OCI-LY7 (cell line): ENCODE results near the gene NAT9. TPM values are rescaled to one million over a fixed set of nuclear protein-coding genes. Genes with fewer than 3 reads are reported as not detected.

Experiments
- BruUV-seq: library from RNA; stranded (reverse); fragments of 400-500 nt; replicated peaks from 2 replicates; lab custom pipeline; 2021; lab: Mats Ljungman, UMichigan
- CTCF ChIA-PET: fragments of 300-600 bp; sonication (Branson Sonifier 250); formaldehyde crosslinking; loops from one replicate; lab custom pipeline; 2022; ENCODE audit warnings: antibody characterized with exemption; ENCODE audit not compliant: unreplicated experiment; lab: Charles Lee
- POLR2A ChIA-PET: fragments of 300-600 bp; sonication (Branson Sonifier 250); formaldehyde crosslinking; loops from one replicate; lab custom pipeline; 2022; ENCODE audit warnings: antibody characterized with exemption; lab: Charles Lee
- DNase-seq: peaks from one replicate; pipeline ENCODE4 v3.0.0-alpha.2; 2015; ENCODE audit warnings: low spot score
- H2AFZ ChIP-seq: fragments of 200-600 bp; sonication (generic), shearing (Covaris generic); 2 replicates; pipeline ENCODE4 v1.6.1; 2014; ENCODE audit warnings: mild to moderate bottlenecking, antibody characterized with exemption, low read length, moderate library complexity
- H3K27ac ChIP-seq: fragments of 200-600 bp; sonication (generic); 2 replicates; pipeline ENCODE4 v1.5.1; 2014; ENCODE audit warnings: mixed run types, low read depth, mild to moderate bottlenecking, moderate library complexity, low read length, inconsistent platforms; ENCODE audit not compliant: poor library complexity, severe bottlenecking
- H3K36me3 ChIP-seq: fragments of 200-600 bp; sonication (generic); 2 replicates; pipeline ENCODE4 v1.6.1; 2014; ENCODE audit warnings: mild to moderate bottlenecking, antibody characterized with exemption, low read length, moderate library complexity, mixed read lengths; ENCODE audit not compliant: insufficient read depth
- H3K4me1 ChIP-seq: fragments of 200-600 bp; sonication (generic); 2 replicates; pipeline ENCODE4 v1.5.1; 2014; ENCODE audit warnings: mild to moderate bottlenecking, low read length; ENCODE audit not compliant: insufficient read depth, poor library complexity, severe bottlenecking
- H3K4me2 ChIP-seq: fragments of 200-600 bp; sonication (generic); 2 replicates; pipeline ENCODE4 v1.6.1; 2014; ENCODE audit warnings: mild to moderate bottlenecking, low read length
- H3K4me3 ChIP-seq: fragments of 200-600 bp; sonication (generic); 2 replicates; pipeline ENCODE4 v1.5.1; 2014; ENCODE audit warnings: mild to moderate bottlenecking, low read depth, low read length; ENCODE audit not compliant: poor library complexity, severe bottlenecking
- H3K79me2 ChIP-seq: fragments of 200-600 bp; sonication (generic); 2 replicates; pipeline ENCODE4 v1.6.1; 2016; ENCODE audit warnings: low read depth, mild to moderate bottlenecking, low read length, moderate library complexity, mixed read lengths; ENCODE audit not compliant: insufficient read depth
- H3K9me2 ChIP-seq: fragments of 200-600 bp; sonication (generic); 2 replicates; pipeline ENCODE4 v1.6.1; 2016; ENCODE audit warnings: mild to moderate bottlenecking, low read length, mixed read lengths; ENCODE audit not compliant: insufficient read depth
- H3K9me3 ChIP-seq: fragments of 200-600 bp; sonication (generic); 2 replicates; pipeline ENCODE4 v1.6.1; 2014; ENCODE audit warnings: mild to moderate bottlenecking, mixed run types, low read length, mixed read lengths
- H4K20me1 ChIP-seq: fragments of 200-600 bp; sonication (generic); 2 replicates; pipeline ENCODE4 v1.6.1; 2014; ENCODE audit warnings: mild to moderate bottlenecking, antibody characterized with exemption, low read length, moderate library complexity, mixed read lengths; ENCODE audit not compliant: insufficient read depth
- CTCF ChIP-seq: fragments of 200-600 bp; sonication (generic); conservative IDR thresholded peaks from 2 replicates; pipeline ENCODE4 v1.5.1; 2014; ENCODE audit warnings: mild to moderate bottlenecking, antibody characterized with exemption, low read length, moderate library complexity, mixed read lengths
- EZH2phosphoT487 ChIP-seq: fragments of 200-600 bp; sonication (generic); IDR thresholded peaks from 2 replicates; pipeline ENCODE4 v1.6.1; 2018; ENCODE audit warnings: low read depth, borderline replicate concordance, mild to moderate bottlenecking, mixed run types, antibody characterized with exemption, low read length, moderate library complexity, mixed read lengths
- intact Hi-C: fragments of 100-400 bp; cut with micrococcal nuclease; formaldehyde crosslinking; loops from one replicate; pipeline ENCODE4 v1.10.0; 2022; ENCODE audit not compliant: unreplicated experiment
- total RNA-seq, 2 experiments: library from RNA; depleted of rRNA in 1 of 2; stranded (reverse); fragments of >200 nt in 1 of 2; shearing (Covaris generic) in 1 of 2; gene quantifications; 2 replicates each; pipeline ENCODE4 v1.2.3, GENCODE V29; 2014 to 2022

NAT9 gene
- total RNA-seq, 2 experiments from 2014 or later, result 77.2 to 87.9 TPM

- Histone ChIP-seq H3K9me2 (no peaks in the 10 kb centered on the region), H3K4me3 (no peak overlapping the region), H3K4me1 (peaks cover 8% of the 10 kb centered on the region), H2AFZ (no peak overlapping the region), H3K9me3 (no peaks in the 10 kb centered on the region), H4K20me1 (no peaks in the 10 kb centered on the region), H3K79me2 (no peaks in the 10 kb centered on the region), H3K27ac (no peak overlapping the region), H3K36me3 (no peaks in the 10 kb centered on the region), H3K4me2 (no peak overlapping the region)
- no peak for TF ChIP-seq EZH2phosphoT487
- peak; percentile 76 for TF ChIP-seq CTCF
- CTCF ChIA-PET, result no interaction called here
- POLR2A ChIA-PET, result interaction anchor here (0.5 to 1.2 kb wide), 2 partner anchors 14 to 1282 kb away, joined by 3 to 4 read pairs; no protein-coding TSS in a partner anchor
- no TSS peak for BruUV-seq
- DNase-seq, result peak; percentile 47
- intact Hi-C loops, result no loop called here
Measured at GRCh38 chr17:74815550-74816370, 39.6 kb upstream of the NAT9 start.

GRCh38 chr17:74815067-74815466 is 38.9 kb upstream of the NAT9 start:
- intact Hi-C loops, result no loop called here
- TF ChIP-seq EZH2phosphoT487 (no peak), CTCF (no peak)

GRCh38 chr17:74814453-74814852 is 38.3 kb upstream of the NAT9 start:
- no peak overlapping the region for H3K4me2 ChIP-seq
- H3K9me2 ChIP-seq, result no peaks in the 10 kb centered on the region
- TF ChIP-seq CTCF (0 out of 2 replicates have a peak, but pooled peaks have one; percentile 30), EZH2phosphoT487 (no peak)
- ChIA-PET POLR2A (no interaction called here), CTCF (no interaction called here)
- H3K79me2 ChIP-seq, result no peaks in the 10 kb centered on the region
- BruUV-seq, result no TSS peak
- peak; percentile 9 for DNase-seq
- peaks cover 8% of the 10 kb centered on the region for H3K4me1 ChIP-seq
- H3K9me3 ChIP-seq, result no peaks in the 10 kb centered on the region
- H3K27ac ChIP-seq, result no peak overlapping the region
- H3K36me3 ChIP-seq, result no peaks in the 10 kb centered on the region
- intact Hi-C loops, result no loop called here
- H3K4me3 ChIP-seq, result no peak overlapping the region
- no peaks in the 10 kb centered on the region for H4K20me1 ChIP-seq
- no peak overlapping the region for H2AFZ ChIP-seq

More at GRCh38 chr17:74815067-74815466, 38.9 kb upstream of the NAT9 start:
- no peaks in the 10 kb centered on the region for H3K36me3 ChIP-seq
- no TSS peak for BruUV-seq
- H3K79me2 ChIP-seq, result no peaks in the 10 kb centered on the region
- ChIA-PET CTCF (no interaction called here), POLR2A (interaction anchor here (1.2 kb wide), 1 partner anchor 15 kb away, joined by 3 read pairs; no protein-coding TSS in a partner anchor)
- H3K9me3 ChIP-seq, result no peaks in the 10 kb centered on the region
- no peak for DNase-seq
- no peaks in the 10 kb centered on the region for H3K9me2 ChIP-seq
- no peak overlapping the region for H3K27ac ChIP-seq
- H4K20me1 ChIP-seq, result no peaks in the 10 kb centered on the region
- H3K4me1 ChIP-seq, result peaks cover 8% of the 10 kb centered on the region
- H2AFZ ChIP-seq, result no peak overlapping the region
- no peak overlapping the region for H3K4me3 ChIP-seq
- H3K4me2 ChIP-seq, result no peak overlapping the region
